GM12892 (cell line): ENCODE measurements around the gene VEGFD. TPM values are rescaled to one million over a fixed set of nuclear protein-coding genes. Genes with fewer than 3 reads are reported as not detected.

Experiments used
- DNase-seq: peaks from one replicate; pipeline ENCODE4 v3.0.0; 2011; ENCODE audit not compliant: insufficient read length
- FAIRE-seq: peaks from 2 replicates; lab custom pipeline; 2011; peaks lifted over from hg19 to GRCh38; lab: Jason Lieb, UNC
- POLR2A ChIP-seq: IDR thresholded peaks from 2 replicates; pipeline ENCODE4 v1.6.1; 2011; ENCODE audit warnings: low read depth, low read length, control low read depth
- POLR2AphosphoS5 ChIP-seq: IDR thresholded peaks from 2 replicates; pipeline ENCODE4 v1.6.1; 2011; ENCODE audit warnings: low read depth, low read length, control low read depth
- TAF1 ChIP-seq: IDR thresholded peaks from 2 replicates; pipeline ENCODE4 v1.6.1; 2011; ENCODE audit warnings: low read depth, mild to moderate bottlenecking, control low read depth, low read length, borderline replicate concordance
- polyA plus RNA-seq: library from polyadenylated mRNA; unstranded; fragments of >200 nt; gene quantifications from one replicate; pipeline ENCODE4 v1.2.1, GENCODE V29; 2012; ENCODE audit warnings: missing spikeins, inconsistent platforms; ENCODE audit not compliant: missing spikeins

VEGFD gene
- not detected for polyA plus RNA-seq

GRCh38 chrX:15384304-15384703, at the start of gene VEGFD:
Gene VEGFD (minus strand): TSS chrX:15384413. CDS start chrX:15383946, 467 bp downstream.
- DNase-seq (no peak), FAIRE-seq (no peak)
- TF ChIP-seq TAF1 (no peak), POLR2A (no peak), POLR2AphosphoS5 (no peak)

- FAIRE-seq (peak; percentile 77), DNase-seq (no peak)
Measured at GRCh38 chrX:15430584-15430983, 46.4 kb upstream of the VEGFD start.

GRCh38 chrX:15430076-15430475, 45.9 kb upstream of the VEGFD start:
- DNase-seq (no peak), FAIRE-seq (no peak)
- TF ChIP-seq TAF1 (no peak), POLR2AphosphoS5 (no peak), POLR2A (no peak)

More at GRCh38 chrX:15430584-15430983, 46.4 kb upstream of the VEGFD start:
- TF ChIP-seq POLR2AphosphoS5 (no peak), TAF1 (no peak), POLR2A (no peak)

- FAIRE-seq (no peak), DNase-seq (no peak)
- TF ChIP-seq POLR2A (no peak), TAF1 (no peak), POLR2AphosphoS5 (no peak)
Measured at GRCh38 chrX:15425024-15425423, 40.8 kb upstream of the VEGFD start.

GRCh38 chrX:15418707-15419181, 34.5 kb upstream of the VEGFD start:
- FAIRE-seq (no peak), DNase-seq (no peak)

GRCh38 chrX:15418041-15418706, 34.0 kb upstream of the VEGFD start:
- FAIRE-seq (peak; percentile 46), DNase-seq (no peak)
- TF ChIP-seq POLR2AphosphoS5 (no peak), POLR2A (no peak), TAF1 (no peak)

More at GRCh38 chrX:15418707-15419181, 34.5 kb upstream of the VEGFD start:
- TF ChIP-seq POLR2A (no peak), TAF1 (no peak), POLR2AphosphoS5 (no peak)

- DNase-seq (no peak), FAIRE-seq (no peak)
- TF ChIP-seq POLR2A = no peak
- TF ChIP-seq POLR2AphosphoS5 = no peak
- TF ChIP-seq TAF1 = no peak
Measured at GRCh38 chrX:15416133-15416993, 32.1 kb upstream of the VEGFD start.

- no peak for FAIRE-seq
- TF ChIP-seq TAF1 (no peak), POLR2A (no peak), POLR2AphosphoS5 (no peak)
- DNase-seq = no peak
Measured at GRCh38 chrX:15413101-15413500, 28.9 kb upstream of the VEGFD start.

GRCh38 chrX:15410947-15411346, 26.7 kb upstream of the VEGFD start:
- DNase-seq (no peak), FAIRE-seq (no peak)
- no peak for TF ChIP-seq POLR2AphosphoS5
- TF ChIP-seq POLR2A = no peak
- TF ChIP-seq TAF1 = no peak

- DNase-seq (no peak), FAIRE-seq (no peak)
- TF ChIP-seq POLR2AphosphoS5 (no peak), TAF1 (no peak), POLR2A (no peak)
Measured at GRCh38 chrX:15410430-15410829, 26.2 kb upstream of the VEGFD start.

GRCh38 chrX:15405846-15406245, 21.6 kb upstream of the VEGFD start:
- no peak for TF ChIP-seq POLR2AphosphoS5
- TF ChIP-seq TAF1 = no peak
- no peak for TF ChIP-seq POLR2A
- no peak for FAIRE-seq
- no peak for DNase-seq
